WTC11 (cell line): ENCODE results near the gene ADPGK. TPM values are rescaled to one million over a fixed set of nuclear protein-coding genes. Genes with fewer than 3 reads are reported as not detected.

Experiments
- ATAC-seq: fragments of 200-7000 bp; cut with Tn5 transposase; 2 replicates; pipeline ENCODE4 v1.10.0; 2021; ENCODE audit warnings: mild to moderate bottlenecking, moderate library complexity
- CTCF ChIA-PET: fragments of 300-600 bp; sonication (Branson Sonifier 250); formaldehyde crosslinking; loops from one replicate; lab custom pipeline; 2021; ENCODE audit warnings: antibody characterized with exemption; lab: Charles Lee
- POLR2A ChIA-PET: fragments of 350-600 bp; sonication (Branson Sonifier 250); formaldehyde crosslinking; loops from one replicate; lab custom pipeline; 2021; ENCODE audit warnings: antibody characterized with exemption; lab: Charles Lee
- DNase-seq: peaks from one replicate; pipeline ENCODE4 v3.0.0; 2021; ENCODE audit warnings: low spot score
- H3K27ac Mint-ChIP-seq: 2 replicates; pipeline ENCODE4 v1.8.0; 2021; ENCODE audit warnings: mixed read lengths
- H3K27me3 Mint-ChIP-seq: 2 replicates; pipeline ENCODE4 v1.8.0; 2021; ENCODE audit warnings: low read depth, mild to moderate bottlenecking, moderate library complexity, mixed read lengths
- H3K36me3 Mint-ChIP-seq: 2 replicates; pipeline ENCODE4 v1.8.0; 2021; ENCODE audit warnings: mixed read lengths
- H3K4me1 Mint-ChIP-seq: 2 replicates; pipeline ENCODE4 v1.8.0; 2022; ENCODE audit warnings: mixed read lengths
- H3K4me3 Mint-ChIP-seq: 2 replicates; pipeline ENCODE4 v1.8.0; 2021; ENCODE audit warnings: mild to moderate bottlenecking, moderate library complexity, mixed read lengths
- H3K9me3 Mint-ChIP-seq: 2 replicates; pipeline ENCODE4 v1.8.0; 2021; ENCODE audit warnings: mixed read lengths
- ELF4 ChIP-seq: sonication (generic); formaldehyde crosslinking; IDR thresholded peaks from 2 replicates; pipeline ENCODE4 v1.8.1; 2022; ENCODE audit warnings: low read depth, mild to moderate bottlenecking, moderate library complexity, missing genetic modification reagents
- FOXJ3 ChIP-seq: sonication (generic); formaldehyde crosslinking; IDR thresholded peaks from 2 replicates; pipeline ENCODE4 v1.9.0; 2021; ENCODE audit warnings: missing genetic modification reagents, mild to moderate bottlenecking, borderline replicate concordance
- GRHL2 ChIP-seq: fragments of 250-450 bp; sonication (Bioruptor Pico); IDR thresholded peaks from 2 replicates; pipeline ENCODE4 v1.8.0; 2022; ENCODE audit warnings: mild to moderate bottlenecking, moderate library complexity; ENCODE audit not compliant: insufficient replicate concordance, severe bottlenecking
- JAZF1 ChIP-seq: fragments of 250-450 bp; sonication (Bioruptor Pico); IDR thresholded peaks from 2 replicates; pipeline ENCODE4 v1.9.0; 2021; ENCODE audit warnings: moderate library complexity, mild to moderate bottlenecking, inconsistent platforms
- NFYB ChIP-seq: sonication (generic); formaldehyde crosslinking; conservative IDR thresholded peaks from 2 replicates; pipeline ENCODE4 v1.8.0; 2022; ENCODE audit warnings: low read depth, missing genetic modification reagents
- NR2C2 ChIP-seq: sonication (generic); formaldehyde crosslinking; IDR thresholded peaks from 2 replicates; pipeline ENCODE4 v1.8.0; 2022; ENCODE audit warnings: mild to moderate bottlenecking, missing genetic modification reagents
- TEAD1 ChIP-seq: sonication (generic); formaldehyde crosslinking; IDR thresholded peaks from 2 replicates; pipeline ENCODE4 v1.8.0; 2022; ENCODE audit warnings: mild to moderate bottlenecking, missing genetic modification reagents
- ZNF121 ChIP-seq: sonication (generic); formaldehyde crosslinking; IDR thresholded peaks from 2 replicates; pipeline ENCODE4 v1.8.0; 2023; ENCODE audit warnings: missing genetic modification reagents
- ZNF232 ChIP-seq: sonication (generic); formaldehyde crosslinking; IDR thresholded peaks from 2 replicates; pipeline ENCODE4 v1.8.0; 2022; ENCODE audit warnings: mild to moderate bottlenecking, missing genetic modification reagents
- ZNF263 ChIP-seq: sonication (generic); formaldehyde crosslinking; IDR thresholded peaks from 2 replicates; pipeline ENCODE4 v1.8.1; 2022; ENCODE audit warnings: low read depth, mild to moderate bottlenecking, moderate library complexity, missing genetic modification reagents
- ZNF317 ChIP-seq: sonication (generic); formaldehyde crosslinking; IDR thresholded peaks from 2 replicates; pipeline ENCODE4 v1.8.1; 2023; ENCODE audit warnings: low read depth, mild to moderate bottlenecking, moderate library complexity, missing genetic modification reagents, borderline replicate concordance
- ZNF396 ChIP-seq: fragments of 250-450 bp; sonication (Bioruptor Pico); IDR thresholded peaks from 2 replicates; pipeline ENCODE4 v1.8.0; 2021; ENCODE audit warnings: mild to moderate bottlenecking, moderate library complexity, borderline replicate concordance
- ZNF423 ChIP-seq: fragments of 250-450 bp; sonication (Bioruptor Pico); IDR thresholded peaks from 2 replicates; pipeline ENCODE4 v2.1.2; 2022; ENCODE audit warnings: mild to moderate bottlenecking, moderate library complexity
- total RNA-seq: library from RNA; stranded (reverse); gene quantifications from 3 replicates; pipeline ENCODE4 v1.2.3, GENCODE V29; 2021
- TF ChIP-seq, protein P1 (sequence below): fragments of 250-450 bp; sonication (Bioruptor Pico); IDR thresholded peaks from 2 replicates; pipeline ENCODE4 v1.9.0; 2021; ENCODE audit warnings: mild to moderate bottlenecking, borderline replicate concordance
- TF ChIP-seq, protein P2 (sequence below): sonication (generic); formaldehyde crosslinking; IDR thresholded peaks from 2 replicates; pipeline ENCODE4 v1.8.1; 2022; ENCODE audit warnings: mild to moderate bottlenecking, moderate library complexity, missing genetic modification reagents
- TF ChIP-seq, protein P3 (sequence below): sonication (generic); formaldehyde crosslinking; IDR thresholded peaks from 2 replicates; pipeline ENCODE4 v1.8.1; 2022; ENCODE audit warnings: missing genetic modification reagents, borderline replicate concordance
- TF ChIP-seq, protein P4 (sequence below): sonication (generic); formaldehyde crosslinking; IDR thresholded peaks from 2 replicates; pipeline ENCODE4 v1.8.0; 2023; ENCODE audit warnings: missing genetic modification reagents
- TF ChIP-seq, protein P5 (sequence below): sonication (generic); formaldehyde crosslinking; IDR thresholded peaks from 2 replicates; pipeline ENCODE4 v1.8.1; 2023; ENCODE audit warnings: mild to moderate bottlenecking, missing genetic modification reagents, borderline replicate concordance

The ADPGK gene
- total RNA-seq, 1 experiment from 2014 or later: 37.9 TPM

DNA sequence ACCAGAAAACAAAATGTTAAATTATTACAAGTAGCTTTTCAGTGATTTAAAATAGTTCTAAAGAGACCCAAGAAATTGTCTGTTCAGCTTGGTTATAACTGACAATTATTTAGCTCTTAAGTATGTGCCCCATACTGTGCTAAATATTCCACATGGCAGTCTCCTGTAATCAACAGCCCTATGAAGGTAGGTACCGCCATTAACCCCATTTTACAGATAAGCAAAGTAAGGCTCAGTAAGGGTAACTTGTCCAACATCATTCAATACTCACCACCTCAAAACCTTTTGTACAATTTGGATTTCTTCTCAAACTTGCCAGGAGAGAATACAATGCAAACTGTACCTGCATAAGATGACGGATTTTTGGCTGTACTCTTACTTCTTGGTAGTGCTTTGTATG lies 33.9 kb downstream of the ADPGK start (continued):
- TF ChIP-seq, protein P1, sequence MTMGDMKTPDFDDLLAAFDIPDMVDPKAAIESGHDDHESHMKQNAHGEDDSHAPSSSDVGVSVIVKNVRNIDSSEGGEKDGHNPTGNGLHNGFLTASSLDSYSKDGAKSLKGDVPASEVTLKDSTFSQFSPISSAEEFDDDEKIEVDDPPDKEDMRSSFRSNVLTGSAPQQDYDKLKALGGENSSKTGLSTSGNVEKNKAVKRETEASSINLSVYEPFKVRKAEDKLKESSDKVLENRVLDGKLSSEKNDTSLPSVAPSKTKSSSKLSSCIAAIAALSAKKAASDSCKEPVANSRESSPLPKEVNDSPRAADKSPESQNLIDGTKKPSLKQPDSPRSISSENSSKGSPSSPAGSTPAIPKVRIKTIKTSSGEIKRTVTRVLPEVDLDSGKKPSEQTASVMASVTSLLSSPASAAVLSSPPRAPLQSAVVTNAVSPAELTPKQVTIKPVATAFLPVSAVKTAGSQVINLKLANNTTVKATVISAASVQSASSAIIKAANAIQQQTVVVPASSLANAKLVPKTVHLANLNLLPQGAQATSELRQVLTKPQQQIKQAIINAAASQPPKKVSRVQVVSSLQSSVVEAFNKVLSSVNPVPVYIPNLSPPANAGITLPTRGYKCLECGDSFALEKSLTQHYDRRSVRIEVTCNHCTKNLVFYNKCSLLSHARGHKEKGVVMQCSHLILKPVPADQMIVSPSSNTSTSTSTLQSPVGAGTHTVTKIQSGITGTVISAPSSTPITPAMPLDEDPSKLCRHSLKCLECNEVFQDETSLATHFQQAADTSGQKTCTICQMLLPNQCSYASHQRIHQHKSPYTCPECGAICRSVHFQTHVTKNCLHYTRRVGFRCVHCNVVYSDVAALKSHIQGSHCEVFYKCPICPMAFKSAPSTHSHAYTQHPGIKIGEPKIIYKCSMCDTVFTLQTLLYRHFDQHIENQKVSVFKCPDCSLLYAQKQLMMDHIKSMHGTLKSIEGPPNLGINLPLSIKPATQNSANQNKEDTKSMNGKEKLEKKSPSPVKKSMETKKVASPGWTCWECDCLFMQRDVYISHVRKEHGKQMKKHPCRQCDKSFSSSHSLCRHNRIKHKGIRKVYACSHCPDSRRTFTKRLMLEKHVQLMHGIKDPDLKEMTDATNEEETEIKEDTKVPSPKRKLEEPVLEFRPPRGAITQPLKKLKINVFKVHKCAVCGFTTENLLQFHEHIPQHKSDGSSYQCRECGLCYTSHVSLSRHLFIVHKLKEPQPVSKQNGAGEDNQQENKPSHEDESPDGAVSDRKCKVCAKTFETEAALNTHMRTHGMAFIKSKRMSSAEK (CRISPR knock-in tag): no peak
- no peak for TF ChIP-seq GRHL2
- no peak for TF ChIP-seq ZNF423 (CRISPR knock-in tag)
- TF ChIP-seq, protein P2, sequence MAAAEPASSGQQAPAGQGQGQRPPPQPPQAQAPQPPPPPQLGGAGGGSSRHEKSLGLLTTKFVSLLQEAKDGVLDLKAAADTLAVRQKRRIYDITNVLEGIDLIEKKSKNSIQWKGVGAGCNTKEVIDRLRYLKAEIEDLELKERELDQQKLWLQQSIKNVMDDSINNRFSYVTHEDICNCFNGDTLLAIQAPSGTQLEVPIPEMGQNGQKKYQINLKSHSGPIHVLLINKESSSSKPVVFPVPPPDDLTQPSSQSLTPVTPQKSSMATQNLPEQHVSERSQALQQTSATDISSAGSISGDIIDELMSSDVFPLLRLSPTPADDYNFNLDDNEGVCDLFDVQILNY: no peak
- TF ChIP-seq FOXJ3: no peak
- no peak for TF ChIP-seq NFYB (CRISPR knock-in tag)
- TF ChIP-seq ZNF121 (CRISPR knock-in tag): no peak
- no peak for TF ChIP-seq NR2C2 (CRISPR knock-in tag)
- TF ChIP-seq, protein P3, sequence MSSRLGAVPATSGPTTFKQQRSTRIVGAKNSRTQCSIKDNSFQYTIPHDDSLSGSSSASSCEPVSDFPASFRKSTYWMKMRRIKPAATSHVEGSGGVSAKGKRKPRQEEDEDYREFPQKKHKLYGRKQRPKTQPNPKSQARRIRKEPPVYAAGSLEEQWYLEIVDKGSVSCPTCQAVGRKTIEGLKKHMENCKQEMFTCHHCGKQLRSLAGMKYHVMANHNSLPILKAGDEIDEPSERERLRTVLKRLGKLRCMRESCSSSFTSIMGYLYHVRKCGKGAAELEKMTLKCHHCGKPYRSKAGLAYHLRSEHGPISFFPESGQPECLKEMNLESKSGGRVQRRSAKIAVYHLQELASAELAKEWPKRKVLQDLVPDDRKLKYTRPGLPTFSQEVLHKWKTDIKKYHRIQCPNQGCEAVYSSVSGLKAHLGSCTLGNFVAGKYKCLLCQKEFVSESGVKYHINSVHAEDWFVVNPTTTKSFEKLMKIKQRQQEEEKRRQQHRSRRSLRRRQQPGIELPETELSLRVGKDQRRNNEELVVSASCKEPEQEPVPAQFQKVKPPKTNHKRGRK (CRISPR knock-in tag): no peak
- TF ChIP-seq JAZF1 (CRISPR knock-in tag): no peak
- no peak for TF ChIP-seq TEAD1 (CRISPR knock-in tag)
- TF ChIP-seq, all 79 proteins: peak for 0

DNA sequence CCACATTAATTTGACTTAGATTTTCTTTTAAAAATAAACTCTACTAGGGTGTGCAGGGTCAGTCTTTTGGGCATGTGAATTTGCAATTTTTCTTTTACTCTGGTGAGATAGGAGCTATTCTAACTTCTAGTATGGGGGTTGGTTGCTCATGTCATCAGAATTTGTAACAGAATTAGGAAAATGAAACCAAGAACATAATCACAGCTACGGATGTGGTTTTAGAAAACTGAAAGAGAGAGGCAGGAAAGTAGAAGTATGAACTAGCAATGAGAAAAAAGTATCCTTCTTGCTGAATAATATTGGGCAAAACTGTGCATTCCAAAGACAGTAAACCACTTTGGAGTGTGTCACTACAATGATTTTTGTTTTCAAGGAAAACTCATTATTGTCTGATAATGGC lies 43.3 kb downstream of the ADPGK start:
- DNase-seq (no peak), ATAC-seq (no peak)
- H3K4me1 Mint-ChIP-seq: no peaks in the 10 kb centered on the region
- no peak overlapping the region for H3K4me3 Mint-ChIP-seq
- H3K9me3 Mint-ChIP-seq: peaks cover 30% of the 10 kb centered on the region
- no peak overlapping the region for H3K27ac Mint-ChIP-seq
- TF ChIP-seq ZNF232 (CRISPR knock-in tag) (no peak), GRHL2 (no peak), ZNF317 (no peak)
- ChIA-PET POLR2A (interaction anchor here (0.6 kb wide), 1 partner anchor 11 kb away, joined by 5 read pairs; no protein-coding TSS in a partner anchor), CTCF (interaction anchor here (1.4 kb wide), 1 partner anchor 18 kb away, joined by 4 read pairs; no protein-coding TSS in a partner anchor)
- peaks cover 71% of the 10 kb centered on the region for H3K36me3 Mint-ChIP-seq
- no peaks in the 10 kb centered on the region for H3K27me3 Mint-ChIP-seq

DNA sequence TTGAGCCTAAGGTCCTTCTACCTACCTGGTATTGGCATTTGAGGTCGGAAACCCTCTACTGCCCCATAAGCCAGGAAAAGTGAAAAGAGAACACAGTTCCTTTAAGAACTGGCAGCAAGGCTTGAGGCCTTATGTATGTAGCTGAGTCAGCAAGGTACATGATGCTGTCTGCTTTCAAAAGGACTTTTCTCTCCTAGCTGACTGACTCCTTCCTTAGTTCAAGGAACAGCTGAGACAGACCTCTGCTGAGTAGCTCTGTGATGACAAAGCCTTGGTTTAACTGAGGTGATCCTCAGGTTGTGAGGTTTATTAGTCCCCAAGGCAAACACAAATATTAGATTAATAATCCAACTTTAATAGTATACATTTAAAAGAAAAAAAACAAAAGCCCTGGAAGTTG lies 45.8 kb downstream of the ADPGK start:
- no peaks in the 10 kb centered on the region for H3K27me3 Mint-ChIP-seq
- H3K9me3 Mint-ChIP-seq: peaks cover 22% of the 10 kb centered on the region
- ATAC-seq (no peak), DNase-seq (no peak)
- H3K4me3 Mint-ChIP-seq: no peak overlapping the region
- CTCF ChIA-PET: interaction anchor here (1.5 kb wide), 1 partner anchor 16 kb away, joined by 5 read pairs; no protein-coding TSS in a partner anchor
- TF ChIP-seq ELF4: no peak
- no peak overlapping the region for H3K27ac Mint-ChIP-seq
- H3K36me3 Mint-ChIP-seq: peaks cover 75% of the 10 kb centered on the region
- POLR2A ChIA-PET: no interaction called here
- no peaks in the 10 kb centered on the region for H3K4me1 Mint-ChIP-seq

DNA sequence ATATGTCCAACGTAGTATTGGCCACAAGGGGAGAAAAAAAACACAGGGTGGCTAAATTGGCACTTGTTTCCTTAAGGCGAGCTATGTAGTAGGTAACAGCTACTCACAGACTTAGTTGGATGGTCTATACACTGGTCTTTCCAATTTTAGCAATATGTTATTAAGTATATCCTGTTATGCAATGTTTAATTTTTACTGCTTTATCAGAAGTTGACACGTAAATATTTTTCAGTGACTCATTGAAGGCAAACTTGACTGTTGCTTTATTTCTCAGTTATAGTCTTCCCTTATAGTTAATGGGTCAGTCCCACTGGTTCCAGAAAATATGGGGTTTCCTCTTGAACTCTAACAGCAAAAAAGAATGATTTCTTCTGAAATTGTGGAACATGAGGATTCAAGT lies 46.5 kb downstream of the ADPGK start:
- H3K9me3 Mint-ChIP-seq: peaks cover 16% of the 10 kb centered on the region
- ChIA-PET POLR2A (no interaction called here), CTCF (interaction anchor here (1.5 kb wide), 1 partner anchor 15 kb away, joined by 5 read pairs; no protein-coding TSS in a partner anchor)
- H3K4me3 Mint-ChIP-seq: no peak overlapping the region
- no peak overlapping the region for H3K27ac Mint-ChIP-seq
- H3K36me3 Mint-ChIP-seq: peaks cover 73% of the 10 kb centered on the region
- H3K4me1 Mint-ChIP-seq: no peaks in the 10 kb centered on the region
- H3K27me3 Mint-ChIP-seq: no peaks in the 10 kb centered on the region
- ATAC-seq (no peak), DNase-seq (no peak)
- TF ChIP-seq ZNF396 (CRISPR knock-in tag) (no peak), ZNF263 (CRISPR knock-in tag) (no peak)
- TF ChIP-seq, protein P4, sequence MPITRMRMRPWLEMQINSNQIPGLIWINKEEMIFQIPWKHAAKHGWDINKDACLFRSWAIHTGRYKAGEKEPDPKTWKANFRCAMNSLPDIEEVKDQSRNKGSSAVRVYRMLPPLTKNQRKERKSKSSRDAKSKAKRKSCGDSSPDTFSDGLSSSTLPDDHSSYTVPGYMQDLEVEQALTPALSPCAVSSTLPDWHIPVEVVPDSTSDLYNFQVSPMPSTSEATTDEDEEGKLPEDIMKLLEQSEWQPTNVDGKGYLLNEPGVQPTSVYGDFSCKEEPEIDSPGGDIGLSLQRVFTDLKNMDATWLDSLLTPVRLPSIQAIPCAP: no peak
- TF ChIP-seq, protein P5, sequence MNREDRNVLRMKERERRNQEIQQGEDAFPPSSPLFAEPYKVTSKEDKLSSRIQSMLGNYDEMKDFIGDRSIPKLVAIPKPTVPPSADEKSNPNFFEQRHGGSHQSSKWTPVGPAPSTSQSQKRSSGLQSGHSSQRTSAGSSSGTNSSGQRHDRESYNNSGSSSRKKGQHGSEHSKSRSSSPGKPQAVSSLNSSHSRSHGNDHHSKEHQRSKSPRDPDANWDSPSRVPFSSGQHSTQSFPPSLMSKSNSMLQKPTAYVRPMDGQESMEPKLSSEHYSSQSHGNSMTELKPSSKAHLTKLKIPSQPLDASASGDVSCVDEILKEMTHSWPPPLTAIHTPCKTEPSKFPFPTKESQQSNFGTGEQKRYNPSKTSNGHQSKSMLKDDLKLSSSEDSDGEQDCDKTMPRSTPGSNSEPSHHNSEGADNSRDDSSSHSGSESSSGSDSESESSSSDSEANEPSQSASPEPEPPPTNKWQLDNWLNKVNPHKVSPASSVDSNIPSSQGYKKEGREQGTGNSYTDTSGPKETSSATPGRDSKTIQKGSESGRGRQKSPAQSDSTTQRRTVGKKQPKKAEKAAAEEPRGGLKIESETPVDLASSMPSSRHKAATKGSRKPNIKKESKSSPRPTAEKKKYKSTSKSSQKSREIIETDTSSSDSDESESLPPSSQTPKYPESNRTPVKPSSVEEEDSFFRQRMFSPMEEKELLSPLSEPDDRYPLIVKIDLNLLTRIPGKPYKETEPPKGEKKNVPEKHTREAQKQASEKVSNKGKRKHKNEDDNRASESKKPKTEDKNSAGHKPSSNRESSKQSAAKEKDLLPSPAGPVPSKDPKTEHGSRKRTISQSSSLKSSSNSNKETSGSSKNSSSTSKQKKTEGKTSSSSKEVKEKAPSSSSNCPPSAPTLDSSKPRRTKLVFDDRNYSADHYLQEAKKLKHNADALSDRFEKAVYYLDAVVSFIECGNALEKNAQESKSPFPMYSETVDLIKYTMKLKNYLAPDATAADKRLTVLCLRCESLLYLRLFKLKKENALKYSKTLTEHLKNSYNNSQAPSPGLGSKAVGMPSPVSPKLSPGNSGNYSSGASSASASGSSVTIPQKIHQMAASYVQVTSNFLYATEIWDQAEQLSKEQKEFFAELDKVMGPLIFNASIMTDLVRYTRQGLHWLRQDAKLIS (CRISPR knock-in tag): no peak
